Measurements from ENCODE around the gene DMTF1.
A peak's percentile ranks its signal among the peaks of the same experiment; 100 is the strongest.
"Not testable (repeated sequence)": the region's sequence is repeated elsewhere in the genome, so short reads cannot be mapped to it uniquely, and the experiment has no call there.

The DMTF1 gene

GRCh38 chr7:87152112-87152896 lies at the start of gene DMTF1:
DMTF1 (plus strand) TSS chr7:87152453; CDS start chr7:87164942, 12,489 bp downstream.
- DNase-seq, result peak; percentile 78 to 89

GRCh38 chr7:87105401-87105800 lies 46.9 kb upstream of the DMTF1 start:
- DNase-seq, result no peak

GRCh38 chr7:87106974-87107612 lies 45.2 kb upstream of the DMTF1 start:
- no peak for DNase-seq

GRCh38 chr7:87107949-87108776 lies 44.1 kb upstream of the DMTF1 start:
- no peak for DNase-seq

GRCh38 chr7:87110778-87111177 lies 41.5 kb upstream of the DMTF1 start:
- no peak for DNase-seq

- DNase-seq, result no peak
Observed at GRCh38 chr7:87111877-87112276, 40.4 kb upstream of the DMTF1 start.

GRCh38 chr7:87113077-87113476 lies 39.2 kb upstream of the DMTF1 start:
- no peak for DNase-seq

- DNase-seq, result not testable (repeated sequence)
Observed at GRCh38 chr7:87113904-87114303, 38.3 kb upstream of the DMTF1 start.

- not testable (repeated sequence) for DNase-seq
Observed at GRCh38 chr7:87115772-87116171, 36.5 kb upstream of the DMTF1 start.

- DNase-seq, result no peak
Observed at GRCh38 chr7:87116315-87116714, 35.9 kb upstream of the DMTF1 start.

- DNase-seq, result no peak
Observed at GRCh38 chr7:87119581-87119980, 32.7 kb upstream of the DMTF1 start.

GRCh38 chr7:87123105-87123504 lies 29.1 kb upstream of the DMTF1 start:
- no peak for DNase-seq

- DNase-seq, result no peak
Observed at GRCh38 chr7:87127019-87127418, 25.2 kb upstream of the DMTF1 start.

- DNase-seq, result no peak
Observed at GRCh38 chr7:87128861-87129267, 23.4 kb upstream of the DMTF1 start.

GRCh38 chr7:87129332-87129731 lies 22.9 kb upstream of the DMTF1 start:
- no peak for DNase-seq

- no peak for DNase-seq
Observed at GRCh38 chr7:87129848-87130247, 22.4 kb upstream of the DMTF1 start.

- DNase-seq, result no peak
Observed at GRCh38 chr7:87131771-87132170, 20.5 kb upstream of the DMTF1 start.

- DNase-seq, result no peak
Observed at GRCh38 chr7:87137271-87137670, 15.0 kb upstream of the DMTF1 start.

GRCh38 chr7:87139514-87139913 lies 12.7 kb upstream of the DMTF1 start:
- DNase-seq, result no peak

- DNase-seq, result no peak
Observed at GRCh38 chr7:87140271-87140748, 11.9 kb upstream of the DMTF1 start.

- no peak for DNase-seq
Observed at GRCh38 chr7:87144173-87144657, 8.0 kb upstream of the DMTF1 start.

- DNase-seq, result no peak
Observed at GRCh38 chr7:87146740-87147386, 5.4 kb upstream of the DMTF1 start.

- DNase-seq, result no peak
Observed at GRCh38 chr7:87147500-87147899, 4.8 kb upstream of the DMTF1 start.
